ENCODE results near the gene GGTLC1. TPM values are rescaled to one million over a fixed set of nuclear protein-coding genes. Genes with fewer than 3 reads are reported as not detected.

Gene GGTLC1
- total and polyA plus RNA-seq, 7 donors, result not detected

- intact Hi-C loops (cut with DNase I), result no loop called here
- H3K9me3 ChIP-seq, result no peaks in the 10 kb centered on the region
- no peak overlapping the region for H3K27ac ChIP-seq
- DNase-seq (no peak), ATAC-seq (no peak)
- WGBS, 3 donors, result 51 to 64% (median 54%) methylated on average over 7 of the region's 7 CpGs
- no peaks in the 10 kb centered on the region for H3K27me3 ChIP-seq (ENCODE audit: insufficient read depth in 3 of 3, low read length in 2 of 3)
- no peak overlapping the region for H3K4me3 ChIP-seq
- no peaks in the 10 kb centered on the region for H3K36me3 ChIP-seq (ENCODE audit: insufficient read depth in 1 of 2, low read depth in 1 of 2)
- no peak for TF ChIP-seq CTCF (IDR thresholded peaks at IDR 0.05)
- H3K4me1 ChIP-seq, result no peaks in the 10 kb centered on the region
Measured at GRCh38 chr20:23967616-23967979, 21.0 kb downstream of the GGTLC1 start.

- TF ChIP-seq CTCF (IDR thresholded peaks at IDR 0.05), result no peak
- H3K4me1 ChIP-seq, result no peaks in the 10 kb centered on the region
- no peak for ATAC-seq
- no peaks in the 10 kb centered on the region for H3K36me3 ChIP-seq (ENCODE audit: insufficient read depth in 1 of 2, low read depth in 1 of 2)
- H3K27me3 ChIP-seq (ENCODE audit: insufficient read depth in 3 of 3, low read length in 2 of 3), result no peaks in the 10 kb centered on the region
- no peak overlapping the region for H3K4me3 ChIP-seq
- no peak overlapping the region for H3K27ac ChIP-seq
- intact Hi-C loops (cut with DNase I), result no loop called here
- WGBS, 3 donors, result 46 to 66% (median 48%) methylated on average over 8 of the region's 8 CpGs
- DNase-seq, result no peak
- H3K9me3 ChIP-seq, result no peaks in the 10 kb centered on the region
Measured at GRCh38 chr20:23966927-23967615, 21.5 kb downstream of the GGTLC1 start.

GRCh38 chr20:23966298-23966697, 22.3 kb downstream of the GGTLC1 start:
- Histone ChIP-seq H3K27me3 (ENCODE audit: insufficient read depth in 3 of 3, low read length in 2 of 3) (no peaks in the 10 kb centered on the region), H3K4me1 (no peaks in the 10 kb centered on the region), H3K4me3 (no peak overlapping the region), H3K27ac (no peak overlapping the region), H3K9me3 (no peaks in the 10 kb centered on the region), H3K36me3 (ENCODE audit: insufficient read depth in 1 of 2, low read depth in 1 of 2) (no peaks in the 10 kb centered on the region)
- intact Hi-C loops (cut with DNase I), result no loop called here
- ATAC-seq, result no peak
- no peak for TF ChIP-seq CTCF (IDR thresholded peaks at IDR 0.05)
- DNase-seq, result no peak
- 69 to 89% (median 81%) methylated on average over 6 of the region's 6 CpGs for WGBS, 3 donors

GRCh38 chr20:23963941-23964340, 24.6 kb downstream of the GGTLC1 start:
- H3K27ac ChIP-seq, result no peak overlapping the region
- H3K4me1 ChIP-seq, result no peaks in the 10 kb centered on the region
- peaks cover 0 to 4% (median 0%) of the 10 kb centered on the region in 3 donors for H3K27me3 ChIP-seq (ENCODE audit: insufficient read depth in 3 of 3, low read length in 2 of 3)
- TF ChIP-seq CTCF (IDR thresholded peaks at IDR 0.05), result no peak
- 50 to 70% (median 63%) methylated on average over 1 of the region's 1 CpG for WGBS, 3 donors
- H3K36me3 ChIP-seq (ENCODE audit: insufficient read depth in 1 of 2, low read depth in 1 of 2), result no peaks in the 10 kb centered on the region
- H3K4me3 ChIP-seq, result no peak overlapping the region
- ATAC-seq, result no peak
- DNase-seq, result no peak
- no peaks in the 10 kb centered on the region for H3K9me3 ChIP-seq
- intact Hi-C loops (cut with DNase I), result no loop called here

GRCh38 chr20:23962272-23962671, 26.3 kb downstream of the GGTLC1 start:
- Histone ChIP-seq H3K9me3 (no peaks in the 10 kb centered on the region), H3K4me1 (no peaks in the 10 kb centered on the region), H3K36me3 (ENCODE audit: insufficient read depth in 1 of 2, low read depth in 1 of 2) (no peaks in the 10 kb centered on the region), H3K27me3 (ENCODE audit: insufficient read depth in 3 of 3, low read length in 2 of 3) (peaks cover 0 to 4% (median 0%) of the 10 kb centered on the region in 3 donors), H3K4me3 (no peak overlapping the region), H3K27ac (no peak overlapping the region)
- ATAC-seq (no peak), DNase-seq (no peak)
- intact Hi-C loops (cut with DNase I), result no loop called here
- no peak for TF ChIP-seq CTCF (IDR thresholded peaks at IDR 0.05)

Measured in psoas muscle (tissue), 8 donors.